DMS 273 (cell line): Measurements from ENCODE around the gene WDR70.
"Not testable (repeated sequence)": the region's sequence is repeated elsewhere in the genome, so short reads cannot be mapped to it uniquely, and the experiment has no call there.

Experiments used
- DNase-seq: peaks from one replicate; lab custom pipeline; 2025; ENCODE audit not compliant: unreplicated experiment; lab: John Stamatoyannopoulos, UW

WDR70 gene

DNA sequence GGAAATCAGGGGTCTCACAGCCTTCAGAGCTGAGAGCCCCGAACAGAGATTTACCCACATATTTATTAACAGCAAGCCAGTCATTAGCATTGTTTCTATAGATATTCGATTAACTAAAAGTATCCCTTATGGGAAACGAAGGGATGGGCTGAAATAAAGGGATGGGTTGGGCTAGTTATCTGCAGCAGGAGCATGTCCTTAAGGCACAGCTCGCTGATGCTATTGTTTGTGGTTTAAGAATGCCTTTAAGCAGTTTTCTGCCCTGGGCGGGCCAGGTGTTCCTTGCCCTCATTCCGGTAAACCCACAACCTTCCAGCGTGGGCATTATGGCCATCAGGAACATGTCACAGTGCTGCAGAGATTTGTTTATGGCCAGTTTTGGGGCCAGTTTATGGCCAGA lies 74.1 kb downstream of the WDR70 start:
- DNase-seq, result not testable (repeated sequence)

- not testable (repeated sequence) for DNase-seq
Measured at GRCh38 chr5:37454402-37455055, 75.4 kb downstream of the WDR70 start.

GRCh38 chr5:37463191-37464051 lies 84.3 kb downstream of the WDR70 start:
- DNase-seq, result peak; percentile 7

GRCh38 chr5:37464581-37464980 lies 85.5 kb downstream of the WDR70 start:
- DNase-seq, result not testable (repeated sequence)

GRCh38 chr5:37469383-37469782 lies 90.3 kb downstream of the WDR70 start:
- peak; percentile 73 for DNase-seq

DNA sequence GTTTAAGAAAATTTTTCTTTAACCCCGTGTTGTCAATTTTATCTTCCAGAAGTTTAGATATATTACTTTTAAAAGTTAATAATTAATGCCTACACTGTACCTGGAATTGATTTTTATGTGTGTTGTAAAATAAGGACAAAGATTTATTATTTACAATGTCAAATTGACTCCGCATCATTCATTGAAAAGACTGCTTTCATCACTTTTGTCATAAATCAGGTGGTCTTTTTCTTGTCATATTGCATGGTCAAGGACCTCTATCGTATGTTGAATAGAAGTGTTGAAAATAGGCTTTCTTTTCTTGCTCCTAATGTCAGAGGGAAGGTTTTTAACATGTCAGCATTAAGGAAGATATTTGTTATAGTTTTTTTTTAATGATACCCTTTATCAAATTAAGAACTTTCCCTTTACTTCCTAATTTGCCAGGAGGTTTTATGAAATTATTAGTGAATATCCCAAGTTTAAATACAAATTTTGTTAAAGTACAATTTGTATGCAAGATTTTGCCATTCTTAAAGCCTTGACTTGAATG lies 92.6 kb downstream of the WDR70 start:
- no peak for DNase-seq

- DNase-seq, result no peak
Measured at GRCh38 chr5:37477426-37477825, 98.3 kb downstream of the WDR70 start.

- DNase-seq, result no peak
Measured at GRCh38 chr5:37478121-37478894, 99.2 kb downstream of the WDR70 start.

DNA sequence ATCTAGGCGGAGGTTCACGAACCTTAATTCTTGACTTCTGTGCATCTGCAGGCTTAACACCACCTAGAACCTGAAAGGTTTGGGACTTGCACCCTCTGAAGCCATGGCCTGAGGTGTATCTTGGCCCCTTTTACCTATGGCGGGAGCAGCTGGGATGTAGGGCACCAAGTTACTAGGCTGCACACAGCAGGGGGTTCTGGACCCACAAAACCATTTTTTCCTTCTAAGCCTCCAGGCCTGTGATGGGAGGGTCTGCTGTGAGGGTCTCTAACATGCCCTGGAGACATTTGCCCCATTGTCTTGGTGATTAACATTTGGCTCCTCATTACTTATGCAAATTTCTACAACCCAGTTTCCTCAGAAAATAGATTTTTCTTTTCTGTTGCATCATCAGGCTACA lies 102.3 kb downstream of the WDR70 start:
- not testable (repeated sequence) for DNase-seq

GRCh38 chr5:37490120-37490810 lies 111.1 kb downstream of the WDR70 start:
- no peak for DNase-seq

DNA sequence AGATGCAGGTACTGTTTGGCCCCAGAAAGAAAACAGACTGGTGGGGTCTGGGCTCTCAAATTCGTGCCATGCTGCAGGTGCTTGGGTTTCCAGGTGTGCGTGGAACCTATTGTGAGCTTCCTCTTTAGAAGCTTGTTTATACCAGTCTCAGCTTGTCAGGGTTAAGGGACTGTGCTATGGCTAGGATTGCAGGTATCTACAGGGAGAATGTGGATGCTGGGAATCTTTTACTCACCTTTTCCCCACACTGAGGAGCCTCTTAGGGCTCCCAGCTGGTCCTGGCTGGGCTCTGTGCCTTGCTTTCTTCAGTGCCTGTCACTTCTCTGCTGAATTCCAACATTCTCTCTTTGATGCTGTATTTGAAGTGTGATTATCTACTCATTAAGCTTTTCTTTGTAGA lies 111.8 kb downstream of the WDR70 start:
- DNase-seq, result no peak

- no peak for DNase-seq
Measured at GRCh38 chr5:37492778-37493555, 113.8 kb downstream of the WDR70 start.

GRCh38 chr5:37494756-37495155 lies 115.6 kb downstream of the WDR70 start:
- DNase-seq, result no peak

- peak; percentile 26 for DNase-seq
Measured at GRCh38 chr5:37495210-37495609, 116.1 kb downstream of the WDR70 start.

DNA sequence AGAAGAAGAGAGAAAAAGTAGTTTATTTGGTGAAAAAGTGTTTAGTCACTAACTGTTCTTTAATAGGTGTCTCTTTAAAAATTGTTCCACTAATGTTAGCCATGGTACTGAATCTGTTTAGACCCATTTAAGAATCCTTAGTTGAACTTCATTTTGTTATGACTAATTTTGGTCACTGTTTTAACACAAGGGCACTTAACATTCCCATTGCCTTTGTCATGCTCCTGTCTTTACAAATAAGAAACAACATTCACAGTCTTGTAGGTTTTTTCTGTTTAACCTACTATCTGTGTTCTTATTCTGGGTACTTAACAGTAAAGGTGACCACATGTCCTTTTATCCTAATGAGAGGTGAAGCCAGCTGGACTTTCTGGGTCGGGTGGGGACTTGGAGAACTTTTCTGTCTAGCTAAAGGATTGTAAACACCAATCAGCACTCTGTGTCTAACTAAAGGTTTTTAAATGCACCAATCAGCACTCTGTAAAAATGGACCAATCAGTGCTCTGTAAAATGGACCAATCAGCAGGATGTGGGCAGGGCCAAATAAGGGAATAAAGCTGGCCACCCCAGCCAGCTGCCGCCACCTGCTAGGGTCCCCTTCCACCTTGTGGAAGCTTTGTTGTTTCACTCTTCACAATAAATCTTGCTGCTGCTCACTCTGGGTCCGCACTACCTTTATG lies 116.7 kb downstream of the WDR70 start:
- DNase-seq, result no peak

DNA sequence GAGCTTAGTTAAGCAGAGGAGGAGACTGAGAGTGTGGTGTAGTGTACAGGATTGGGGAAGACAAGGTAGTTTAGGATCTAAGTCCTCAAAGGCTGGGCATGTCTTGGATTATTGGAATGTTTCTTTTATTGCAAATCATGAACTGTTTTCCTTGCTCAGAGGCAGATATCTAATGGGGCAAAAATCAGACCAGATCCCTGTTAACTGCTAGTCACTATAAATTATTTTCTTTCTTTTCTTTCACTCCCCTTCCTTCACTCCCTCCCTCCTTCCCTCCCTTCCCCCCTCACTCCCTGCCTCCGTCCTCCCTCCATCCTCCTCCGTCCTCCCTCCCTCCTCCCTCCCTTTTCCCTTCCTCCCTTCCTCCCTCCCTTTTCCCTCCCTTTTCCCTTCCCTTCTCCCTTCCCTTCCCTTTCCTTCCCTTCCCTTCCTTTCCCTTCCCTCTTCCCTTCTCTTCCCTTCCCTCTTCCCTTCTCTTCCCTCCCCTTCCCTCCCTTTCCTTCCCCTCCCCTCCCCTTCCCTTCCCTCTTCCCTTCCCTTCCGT lies 117.9 kb downstream of the WDR70 start:
- no peak for DNase-seq

DNA sequence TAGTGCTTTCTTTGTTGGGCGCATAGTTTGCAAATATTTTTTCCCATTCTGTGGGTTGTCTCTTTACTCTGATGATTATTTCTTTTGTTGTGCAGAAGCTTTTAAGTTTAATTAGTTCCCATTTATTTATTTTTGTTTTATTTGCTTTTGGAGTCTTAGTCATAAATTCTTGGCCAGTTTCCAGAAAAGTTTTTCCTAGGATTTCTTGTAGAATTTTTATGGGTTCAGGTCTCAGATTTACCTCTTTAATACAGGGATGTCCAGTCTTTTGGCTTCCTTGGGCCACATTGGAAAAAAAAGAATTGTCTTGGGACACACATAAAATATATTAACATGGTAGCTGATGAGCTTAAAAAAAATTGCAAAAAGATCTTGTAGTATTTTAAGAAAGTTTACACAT lies 122.0 kb downstream of the WDR70 start:
- no peak for DNase-seq

DNA sequence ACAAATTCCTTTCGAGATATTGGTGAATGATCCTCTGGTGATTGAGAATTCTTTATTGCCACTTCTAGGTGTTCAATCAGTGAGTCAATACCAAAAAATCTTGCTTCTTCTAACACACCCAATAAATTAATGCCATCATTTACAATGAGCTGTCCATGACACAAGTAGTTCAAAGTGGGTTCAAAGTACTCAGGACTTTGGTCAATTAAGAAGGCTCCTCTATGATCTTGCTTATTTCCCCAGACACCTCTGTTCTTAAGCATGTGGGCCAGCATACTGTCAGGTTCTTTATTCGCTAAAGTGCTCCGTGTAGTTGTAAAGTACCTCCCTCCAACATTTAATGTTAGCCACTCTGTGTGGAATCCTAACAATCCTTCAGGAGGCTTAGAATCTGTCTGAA lies 127.1 kb downstream of the WDR70 start:
- DNase-seq, result no peak

DNA sequence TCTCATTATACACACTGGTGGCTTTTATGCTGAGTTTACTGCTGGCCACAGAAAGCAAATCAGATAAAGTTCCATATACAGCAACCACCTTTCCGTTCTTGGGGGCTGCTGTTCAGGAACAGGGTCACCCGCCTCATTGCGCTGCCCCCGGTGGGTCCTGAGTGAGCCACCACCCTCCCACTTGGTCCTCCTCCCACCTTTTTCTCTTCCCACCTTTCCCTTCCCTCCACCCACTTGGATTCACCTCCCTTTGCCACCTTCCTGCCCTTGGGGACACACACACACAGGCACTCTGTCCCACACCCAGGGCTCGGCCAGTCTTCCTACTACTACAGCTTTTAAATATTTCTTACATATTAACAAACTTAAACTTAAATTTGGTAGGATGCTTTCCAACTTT lies 127.6 kb downstream of the WDR70 start:
- DNase-seq, result no peak
